Brain microvascular endothelial cell (primary cell): ENCODE data around the gene DPP10.

Source experiments
- DNase-seq: peaks from one replicate; pipeline ENCODE4 v3.0.0-alpha.2; 2020
- H3K27ac ChIP-seq: fragments of 250-450 bp; sonication (Bioruptor Pico); 2 replicates; pipeline ENCODE4 v1.5.1; 2020; ENCODE audit warnings: mild to moderate bottlenecking, moderate library complexity
- H3K27me3 ChIP-seq: fragments of 250-450 bp; sonication (Bioruptor Pico); replicated peaks from 2 replicates; pipeline ENCODE4 v1.5.1; 2020; ENCODE audit warnings: mild to moderate bottlenecking
- H3K36me3 ChIP-seq: fragments of 250-450 bp; sonication (Bioruptor Pico); replicated peaks from 2 replicates; pipeline ENCODE4 v1.5.1; 2020; ENCODE audit warnings: mild to moderate bottlenecking
- H3K4me3 ChIP-seq: 2 replicates; pipeline ENCODE4 v1.5.1; 2011; ENCODE audit warnings: low read depth, mild to moderate bottlenecking, control low read depth, low read length, moderate library complexity
- in situ Hi-C: cut with HindIII; loops from 2 replicates; pipeline ENCODE4 v1.10.0; 2017; ENCODE audit warnings: low sequenced_read_pairs, low pct_ligation_motif_present
- TF ChIP-seq, protein P1 (sequence below): IDR thresholded peaks from 2 replicates; pipeline ENCODE4 v1.5.1; 2011; ENCODE audit warnings: low read depth, mild to moderate bottlenecking, moderate library complexity, low read length, control low read depth, inconsistent platforms; ENCODE audit errors: missing control alignments

DPP10 gene

GRCh38 chr2:115807276-115807675 lies 1364.8 kb downstream of the DPP10 start:
- TF ChIP-seq, protein P1, sequence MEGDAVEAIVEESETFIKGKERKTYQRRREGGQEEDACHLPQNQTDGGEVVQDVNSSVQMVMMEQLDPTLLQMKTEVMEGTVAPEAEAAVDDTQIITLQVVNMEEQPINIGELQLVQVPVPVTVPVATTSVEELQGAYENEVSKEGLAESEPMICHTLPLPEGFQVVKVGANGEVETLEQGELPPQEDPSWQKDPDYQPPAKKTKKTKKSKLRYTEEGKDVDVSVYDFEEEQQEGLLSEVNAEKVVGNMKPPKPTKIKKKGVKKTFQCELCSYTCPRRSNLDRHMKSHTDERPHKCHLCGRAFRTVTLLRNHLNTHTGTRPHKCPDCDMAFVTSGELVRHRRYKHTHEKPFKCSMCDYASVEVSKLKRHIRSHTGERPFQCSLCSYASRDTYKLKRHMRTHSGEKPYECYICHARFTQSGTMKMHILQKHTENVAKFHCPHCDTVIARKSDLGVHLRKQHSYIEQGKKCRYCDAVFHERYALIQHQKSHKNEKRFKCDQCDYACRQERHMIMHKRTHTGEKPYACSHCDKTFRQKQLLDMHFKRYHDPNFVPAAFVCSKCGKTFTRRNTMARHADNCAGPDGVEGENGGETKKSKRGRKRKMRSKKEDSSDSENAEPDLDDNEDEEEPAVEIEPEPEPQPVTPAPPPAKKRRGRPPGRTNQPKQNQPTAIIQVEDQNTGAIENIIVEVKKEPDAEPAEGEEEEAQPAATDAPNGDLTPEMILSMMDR, result no peak
- Histone ChIP-seq H3K4me3 (no peak overlapping the region), H3K27me3 (no peaks in the 10 kb centered on the region), H3K27ac (no peak overlapping the region), H3K36me3 (no peaks in the 10 kb centered on the region)
- no peak for DNase-seq
- in situ Hi-C loops, result no loop called here

- TF ChIP-seq, protein P1, result no peak
- Histone ChIP-seq H3K36me3 (no peaks in the 10 kb centered on the region), H3K4me3 (no peak overlapping the region), H3K27me3 (no peaks in the 10 kb centered on the region), H3K27ac (no peak overlapping the region)
- in situ Hi-C loops, result no loop called here
- DNase-seq, result no peak
Observed at GRCh38 chr2:115825912-115826311, 1383.5 kb downstream of the DPP10 start.

- DNase-seq, result no peak
- H3K27ac ChIP-seq, result no peak overlapping the region
- H3K4me3 ChIP-seq, result no peak overlapping the region
- no peaks in the 10 kb centered on the region for H3K27me3 ChIP-seq
- no peaks in the 10 kb centered on the region for H3K36me3 ChIP-seq
- TF ChIP-seq, protein P1, result no peak
- in situ Hi-C loops, result no loop called here
Observed at GRCh38 chr2:115833196-115833595, 1390.8 kb downstream of the DPP10 start.

- no peak for DNase-seq
- no peaks in the 10 kb centered on the region for H3K27me3 ChIP-seq
- no peak overlapping the region for H3K27ac ChIP-seq
- H3K4me3 ChIP-seq, result no peak overlapping the region
- no peaks in the 10 kb centered on the region for H3K36me3 ChIP-seq
- TF ChIP-seq, protein P1, result no peak
- in situ Hi-C loops, result no loop called here
Observed at GRCh38 chr2:115838539-115838938, 1396.1 kb downstream of the DPP10 start.

DNA sequence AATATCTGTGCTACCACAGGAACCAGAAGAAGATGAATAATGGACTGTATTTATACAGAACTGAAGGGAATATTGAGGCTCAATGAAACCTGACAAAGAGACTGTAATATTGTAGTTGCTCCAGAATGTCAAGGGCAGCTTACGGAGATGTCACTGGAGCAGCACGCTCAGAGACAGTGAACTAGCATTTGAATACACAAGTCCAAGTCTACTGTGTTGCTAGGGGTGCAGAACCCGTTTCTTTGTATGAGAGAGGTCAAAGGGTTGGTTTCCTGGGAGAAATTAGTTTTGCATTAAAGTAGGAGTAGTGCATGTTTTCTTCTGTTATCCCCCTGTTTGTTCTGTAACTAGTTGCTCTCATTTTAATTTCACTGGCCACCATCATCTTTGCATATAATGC lies 1399.9 kb downstream of the DPP10 start:
- in situ Hi-C loops, result no loop called here
- TF ChIP-seq, protein P1, result no peak

GRCh38 chr2:115848192-115848591 lies 1405.8 kb downstream of the DPP10 start:
- Histone ChIP-seq H3K4me3 (no peak overlapping the region), H3K36me3 (no peaks in the 10 kb centered on the region), H3K27ac (no peak overlapping the region), H3K27me3 (no peaks in the 10 kb centered on the region)
- TF ChIP-seq, protein P1, result no peak
- in situ Hi-C loops, result no loop called here
- no peak for DNase-seq

More for the DNA sequence above, 1399.9 kb downstream of the DPP10 start:
- H3K4me3 ChIP-seq, result no peak overlapping the region
- no peak overlapping the region for H3K27ac ChIP-seq
- H3K36me3 ChIP-seq, result no peaks in the 10 kb centered on the region
- H3K27me3 ChIP-seq, result no peaks in the 10 kb centered on the region
- DNase-seq, result no peak
